Neural progenitor cell (in vitro differentiated cells): ENCODE results near the gene TPPP3. TPM values are rescaled to one million over a fixed set of nuclear protein-coding genes. Genes with fewer than 3 reads are reported as not detected.

Source experiments
- DNase-seq: peaks from one replicate; pipeline ENCODE4 v3.0.0-alpha.2; 2016; ENCODE audit warnings: low spot score
- H2AFZ ChIP-seq: fragments of 200-600 bp; sonication (generic); replicated peaks from 2 replicates; pipeline ENCODE4 v1.6.1; 2016; ENCODE audit warnings: antibody characterized with exemption
- H3F3A ChIP-seq: fragments of 200-600 bp; sonication (generic); 2 replicates; pipeline ENCODE4 v1.6.1; 2016; ENCODE audit warnings: antibody characterized with exemption, low read depth
- H3K27ac ChIP-seq: fragments of 200-600 bp; sonication (generic); 2 replicates; pipeline ENCODE4 v1.5.1; 2016; ENCODE audit warnings: mild to moderate bottlenecking
- H3K27me3 ChIP-seq: fragments of 200-600 bp; sonication (generic); 2 replicates; pipeline ENCODE4 v1.6.1; 2016; ENCODE audit warnings: mild to moderate bottlenecking, moderate library complexity
- H3K36me3 ChIP-seq: fragments of 200-600 bp; sonication (generic); 2 replicates; pipeline ENCODE4 v1.5.1; 2016
- H3K4me1 ChIP-seq: fragments of 200-600 bp; sonication (generic); 2 replicates; pipeline ENCODE4 v1.6.1; 2016; ENCODE audit warnings: mixed run types
- H3K4me2 ChIP-seq: fragments of 200-600 bp; sonication (generic); 2 replicates; pipeline ENCODE4 v1.6.1; 2016
- H3K4me3 ChIP-seq: fragments of 200-600 bp; sonication (generic); 2 replicates; pipeline ENCODE4 v1.5.1; 2016
- H3K79me2 ChIP-seq: fragments of 200-600 bp; sonication (generic); 2 replicates; pipeline ENCODE4 v1.6.1; 2016; ENCODE audit warnings: low read depth
- H3K9ac ChIP-seq: fragments of 200-600 bp; sonication (generic); 2 replicates; pipeline ENCODE4 v1.6.1; 2016
- H3K9me3 ChIP-seq: fragments of 200-600 bp; sonication (generic); 2 replicates; pipeline ENCODE4 v1.5.1; 2016; ENCODE audit warnings: low read depth
- H4K20me1 ChIP-seq: fragments of 200-600 bp; sonication (generic); 2 replicates; pipeline ENCODE4 v1.6.1; 2016; ENCODE audit warnings: low read depth
- H3K27ac Mint-ChIP-seq: 3 replicates; pipeline ENCODE4 v1.8.0; 2021; ENCODE audit warnings: mixed read lengths
- H3K27me3 Mint-ChIP-seq: 2 replicates; pipeline ENCODE4 v1.8.0; 2022; ENCODE audit warnings: low read depth, mild to moderate bottlenecking, inconsistent platforms, moderate library complexity, mixed read lengths; ENCODE audit not compliant: insufficient read depth
- H3K36me3 Mint-ChIP-seq: 3 replicates; pipeline ENCODE4 v1.8.0; 2021; ENCODE audit warnings: mixed read lengths
- H3K4me1 Mint-ChIP-seq: 3 replicates; pipeline ENCODE4 v1.8.0; 2021; ENCODE audit warnings: mixed read lengths
- H3K4me3 Mint-ChIP-seq: 3 replicates; pipeline ENCODE4 v1.8.0; 2021; ENCODE audit warnings: mild to moderate bottlenecking, moderate library complexity, mixed read lengths
- H3K9me3 Mint-ChIP-seq: 3 replicates; pipeline ENCODE4 v1.8.0; 2020; ENCODE audit warnings: mixed read lengths
- EZH2 ChIP-seq: fragments of 200-600 bp; sonication (generic); IDR thresholded peaks from 2 replicates; pipeline ENCODE4 v1.6.1; 2017; ENCODE audit warnings: antibody characterized with exemption, mild to moderate bottlenecking, moderate library complexity
- EZH2phosphoT487 ChIP-seq: fragments of 200-600 bp; sonication (generic); IDR thresholded peaks from 2 replicates; pipeline ENCODE4 v1.6.1; 2017; ENCODE audit warnings: antibody characterized with exemption
- total RNA-seq: library from RNA; depleted of rRNA; stranded (reverse); fragments of >200 nt; gene quantifications from 2 replicates; pipeline ENCODE4 v1.2.3, GENCODE V29; 2015; ENCODE audit warnings: low replicate concordance
- TF ChIP-seq, protein P1 (sequence below): fragments of 200-600 bp; sonication (generic); IDR thresholded peaks from 2 replicates; pipeline ENCODE4 v1.5.1; 2017; ENCODE audit warnings: antibody characterized with exemption, mild to moderate bottlenecking

TPPP3 gene
- total RNA-seq, 1 donor from 2014 or later = not detected

DNA sequence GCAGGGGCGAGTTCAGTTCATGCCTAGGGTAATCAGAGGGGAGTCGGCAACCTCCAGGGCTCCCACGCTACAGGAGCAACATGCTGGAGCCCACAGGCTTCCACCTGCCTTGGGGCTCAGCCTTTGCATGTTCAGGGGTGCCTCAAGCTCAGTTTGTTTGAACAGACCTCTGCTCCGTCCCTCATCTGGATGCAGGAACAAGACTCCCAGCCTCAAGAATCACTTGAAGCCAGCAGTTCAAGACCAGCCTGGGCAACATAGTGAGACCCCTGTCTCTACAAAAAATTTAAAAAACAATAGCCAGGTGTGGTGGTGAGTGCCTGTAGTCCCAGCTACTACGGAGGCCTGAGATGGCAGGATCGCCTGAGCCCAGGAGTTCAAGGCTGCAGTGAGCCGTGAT is 32.7 kb upstream of the TPPP3 start:
- peaks cover 40% of the 10 kb centered on the region for H3K4me1 Mint-ChIP-seq
- H3F3A ChIP-seq = peaks cover 5% of the 10 kb centered on the region
- no peak overlapping the region for H3K4me3 ChIP-seq
- H3K9me3 Mint-ChIP-seq = no peaks in the 10 kb centered on the region
- no peak overlapping the region for H3K4me3 Mint-ChIP-seq
- H3K79me2 ChIP-seq = no peaks in the 10 kb centered on the region
- no peaks in the 10 kb centered on the region for H3K36me3 ChIP-seq
- H3K27ac Mint-ChIP-seq = no peak overlapping the region
- H3K4me2 ChIP-seq = no peak overlapping the region
- TF ChIP-seq EZH2phosphoT487 (no peak), EZH2 (no peak)
- TF ChIP-seq, protein P1, sequence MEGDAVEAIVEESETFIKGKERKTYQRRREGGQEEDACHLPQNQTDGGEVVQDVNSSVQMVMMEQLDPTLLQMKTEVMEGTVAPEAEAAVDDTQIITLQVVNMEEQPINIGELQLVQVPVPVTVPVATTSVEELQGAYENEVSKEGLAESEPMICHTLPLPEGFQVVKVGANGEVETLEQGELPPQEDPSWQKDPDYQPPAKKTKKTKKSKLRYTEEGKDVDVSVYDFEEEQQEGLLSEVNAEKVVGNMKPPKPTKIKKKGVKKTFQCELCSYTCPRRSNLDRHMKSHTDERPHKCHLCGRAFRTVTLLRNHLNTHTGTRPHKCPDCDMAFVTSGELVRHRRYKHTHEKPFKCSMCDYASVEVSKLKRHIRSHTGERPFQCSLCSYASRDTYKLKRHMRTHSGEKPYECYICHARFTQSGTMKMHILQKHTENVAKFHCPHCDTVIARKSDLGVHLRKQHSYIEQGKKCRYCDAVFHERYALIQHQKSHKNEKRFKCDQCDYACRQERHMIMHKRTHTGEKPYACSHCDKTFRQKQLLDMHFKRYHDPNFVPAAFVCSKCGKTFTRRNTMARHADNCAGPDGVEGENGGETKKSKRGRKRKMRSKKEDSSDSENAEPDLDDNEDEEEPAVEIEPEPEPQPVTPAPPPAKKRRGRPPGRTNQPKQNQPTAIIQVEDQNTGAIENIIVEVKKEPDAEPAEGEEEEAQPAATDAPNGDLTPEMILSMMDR = no peak
- H2AFZ ChIP-seq = no peak overlapping the region
- DNase-seq = no peak
- H3K36me3 Mint-ChIP-seq = no peaks in the 10 kb centered on the region
- no peak overlapping the region for H3K9ac ChIP-seq
- H3K4me1 ChIP-seq = peaks cover 26% of the 10 kb centered on the region
- no peaks in the 10 kb centered on the region for H3K9me3 ChIP-seq
- peaks cover 29% of the 10 kb centered on the region for H3K27me3 ChIP-seq
- H4K20me1 ChIP-seq = no peaks in the 10 kb centered on the region
- H3K27me3 Mint-ChIP-seq = peaks cover 29% of the 10 kb centered on the region
- no peak overlapping the region for H3K27ac ChIP-seq

DNA sequence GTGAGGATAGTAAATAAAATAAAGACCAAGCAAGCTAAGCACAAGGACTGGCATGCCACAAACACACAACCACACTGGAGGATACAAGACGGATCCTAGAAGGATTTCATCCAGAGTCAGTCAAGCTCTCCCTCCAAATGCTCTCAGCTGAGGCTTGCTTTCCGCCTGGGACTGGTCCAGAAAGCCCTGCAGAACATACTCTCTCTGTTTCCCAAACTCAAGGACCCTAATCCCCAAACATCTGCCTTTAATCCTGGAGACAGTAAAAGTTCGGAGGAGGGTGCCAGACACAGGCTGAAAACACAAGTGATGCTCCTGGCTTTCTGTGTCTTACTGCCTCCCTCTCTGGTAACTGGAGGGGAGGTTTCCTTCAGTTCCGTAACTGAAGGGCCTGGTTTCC is 32.3 kb upstream of the TPPP3 start:
- H3K9me3 Mint-ChIP-seq = no peaks in the 10 kb centered on the region
- H3K4me2 ChIP-seq = no peak overlapping the region
- no peak for DNase-seq
- no peak overlapping the region for H3K4me3 ChIP-seq
- no peak overlapping the region for H3K27ac Mint-ChIP-seq
- peaks cover 5% of the 10 kb centered on the region for H3F3A ChIP-seq
- no peaks in the 10 kb centered on the region for H3K9me3 ChIP-seq
- H2AFZ ChIP-seq = no peak overlapping the region
- H3K27me3 Mint-ChIP-seq = peaks cover 31% of the 10 kb centered on the region
- peaks cover 22% of the 10 kb centered on the region for H3K4me1 ChIP-seq
- peaks cover 25% of the 10 kb centered on the region for H3K27me3 ChIP-seq
- H4K20me1 ChIP-seq = no peaks in the 10 kb centered on the region
- H3K4me3 Mint-ChIP-seq = no peak overlapping the region
- no peak overlapping the region for H3K9ac ChIP-seq
- no peaks in the 10 kb centered on the region for H3K36me3 ChIP-seq
- TF ChIP-seq, protein P1 = no peak
- TF ChIP-seq EZH2phosphoT487 (no peak), EZH2 (no peak)
- H3K4me1 Mint-ChIP-seq = peaks cover 40% of the 10 kb centered on the region
- H3K27ac ChIP-seq = no peak overlapping the region
- H3K79me2 ChIP-seq = no peaks in the 10 kb centered on the region
- H3K36me3 Mint-ChIP-seq = no peaks in the 10 kb centered on the region

DNA sequence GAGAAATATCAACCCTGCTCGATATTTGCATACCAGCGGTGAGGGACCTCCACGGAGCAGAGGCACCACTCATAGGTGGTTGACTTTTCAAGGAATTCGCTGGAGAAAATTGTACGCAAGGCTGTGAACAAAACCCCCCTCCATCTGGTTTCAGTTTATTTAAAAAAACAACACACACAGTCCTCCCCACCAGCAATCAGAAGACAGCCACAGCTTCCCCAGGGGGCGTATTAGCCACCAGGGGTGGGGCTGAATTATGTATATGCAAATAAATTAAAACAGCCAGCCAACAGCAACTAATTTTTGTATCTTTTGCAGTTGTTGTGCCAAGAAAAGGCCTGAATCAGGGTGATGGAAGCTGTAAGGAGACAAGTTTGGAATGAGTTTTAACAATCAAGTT is 31.8 kb upstream of the TPPP3 start:
- H3K4me1 ChIP-seq = peaks cover 19% of the 10 kb centered on the region
- peaks cover 19% of the 10 kb centered on the region for H3K27me3 ChIP-seq
- H3K9me3 Mint-ChIP-seq = no peaks in the 10 kb centered on the region
- H3K4me3 Mint-ChIP-seq = no peak overlapping the region
- H3F3A ChIP-seq = peaks cover 4% of the 10 kb centered on the region
- TF ChIP-seq EZH2phosphoT487 = no peak
- no peak for TF ChIP-seq EZH2
- TF ChIP-seq, protein P1 = no peak
- no peaks in the 10 kb centered on the region for H3K9me3 ChIP-seq
- H3K36me3 Mint-ChIP-seq = no peaks in the 10 kb centered on the region
- peaks cover 28% of the 10 kb centered on the region for H3K27me3 Mint-ChIP-seq
- peak overlapping the region; percentile 67 for H3K4me2 ChIP-seq
- H2AFZ ChIP-seq = peak overlapping the region; percentile 84
- no peak overlapping the region for H3K27ac ChIP-seq
- H3K36me3 ChIP-seq = no peaks in the 10 kb centered on the region
- no peaks in the 10 kb centered on the region for H3K79me2 ChIP-seq
- H3K9ac ChIP-seq = no peak overlapping the region
- H4K20me1 ChIP-seq = no peaks in the 10 kb centered on the region
- no peak for DNase-seq
- peaks cover 37% of the 10 kb centered on the region for H3K4me1 Mint-ChIP-seq
- no peak overlapping the region for H3K27ac Mint-ChIP-seq
- H3K4me3 ChIP-seq = no peak overlapping the region
